ENCODE measurements around the gene SLC2A9.

Gene SLC2A9

GRCh38 chr4:9969526-9970398 lies 51.5 kb downstream of the SLC2A9 start:
- DNase-seq (ENCODE audit: extremely low spot score): no peak
- POLR2A ChIA-PET: no interaction called here
- TF ChIP-seq CTCF (IDR thresholded peaks at IDR 0.05; ENCODE audit: control extremely low read depth, extremely low read depth, low read depth, missing control alignments): no peak
- CTCF ChIA-PET: interaction anchor here (0.8 to 1.2 kb wide), 4 partner anchors 10 to 207 kb away, joined by 3 to 4 read pairs (median 4); no protein-coding TSS in a partner anchor

GRCh38 chr4:9968472-9968871 lies 52.8 kb downstream of the SLC2A9 start:
- ChIA-PET POLR2A (no interaction called here), CTCF (interaction anchor here (0.9 to 1.1 kb wide), 2 partner anchors 26 to 51 kb away, joined by 3 to 4 read pairs; no protein-coding TSS in a partner anchor)
- DNase-seq (ENCODE audit: extremely low spot score): no peak
- TF ChIP-seq CTCF (IDR thresholded peaks at IDR 0.05; ENCODE audit: control extremely low read depth, extremely low read depth, low read depth, missing control alignments): no peak

- ChIA-PET POLR2A (no interaction called here), CTCF (interaction anchor here (1.0 kb wide), 1 partner anchor 12 kb away, joined by 4 read pairs; no protein-coding TSS in a partner anchor)
- DNase-seq (ENCODE audit: extremely low spot score): no peak
- no peak for TF ChIP-seq CTCF (IDR thresholded peaks at IDR 0.05; ENCODE audit: control extremely low read depth, extremely low read depth, low read depth, missing control alignments)
Observed at GRCh38 chr4:9964879-9965278, 56.4 kb downstream of the SLC2A9 start.

- POLR2A ChIA-PET: no interaction called here
- no peak for DNase-seq (ENCODE audit: extremely low spot score)
- CTCF ChIA-PET: interaction anchor here (1.1 to 1.5 kb wide), 2 partner anchors 16 to 51 kb away, joined by 3 to 5 read pairs; no protein-coding TSS in a partner anchor
- TF ChIP-seq CTCF (IDR thresholded peaks at IDR 0.05; ENCODE audit: control extremely low read depth, extremely low read depth, low read depth, missing control alignments): no peak
Observed at GRCh38 chr4:9963328-9963727, 58.0 kb downstream of the SLC2A9 start.

GRCh38 chr4:9962611-9963314 lies 58.5 kb downstream of the SLC2A9 start:
- TF ChIP-seq CTCF (IDR thresholded peaks at IDR 0.05; ENCODE audit: control extremely low read depth, extremely low read depth, low read depth, missing control alignments): no peak
- no peak for DNase-seq (ENCODE audit: extremely low spot score)
- ChIA-PET CTCF (interaction anchor here (0.8 to 1.5 kb wide), 3 partner anchors 10 to 51 kb away, joined by 3 to 5 read pairs (median 3); no protein-coding TSS in a partner anchor), POLR2A (no interaction called here)

GRCh38 chr4:9954468-9954867 lies 66.8 kb downstream of the SLC2A9 start:
- POLR2A ChIA-PET: no interaction called here

More at GRCh38 chr4:9954468-9954867, 66.8 kb downstream of the SLC2A9 start:
- CTCF ChIA-PET: no interaction called here
- no peak for TF ChIP-seq CTCF (IDR thresholded peaks at IDR 0.05; ENCODE audit: control extremely low read depth, extremely low read depth, low read depth, missing control alignments)
- DNase-seq (ENCODE audit: extremely low spot score): no peak
